ENCODE measurements around the gene DOC2A. TPM values are rescaled to one million over a fixed set of nuclear protein-coding genes. Genes with fewer than 3 reads are reported as not detected.

The DOC2A gene
- total and polyA plus RNA-seq, 9 of the 15 experiments (the other 6 are each of a cell fraction or from before 2014, with no cell fraction given) = 0.03 to 0.38 (median 0.28) TPM; not detected in 1

GRCh38 chr16:29988346-29989075 lies 22.3 kb downstream of the DOC2A start:
- Histone ChIP-seq H2AFZ (ENCODE audit: low read depth, low read length) (no peak overlapping the region), H4K20me1 (replicated peaks; ENCODE audit: control insufficient read depth, insufficient read depth, low read length) (no peaks in the 10 kb centered on the region), H3K4me2 (ENCODE audit: insufficient read depth, low read length) (no peak overlapping the region), H3K27me3 (ENCODE audit: control insufficient read depth in 2 of 2, insufficient read depth in 2 of 2, low read length in 2 of 2) (no peaks in the 10 kb centered on the region), H3K4me3 (no peak overlapping the region), H3K4me1 (replicated peaks in 1 of 2; ENCODE audit: control insufficient read depth in 2 of 2, insufficient read depth in 2 of 2, low read length in 2 of 2) (peaks cover 3 to 26% of the 10 kb centered on the region in 2 experiments; a peak in 3 of 5 replicates), H3K27ac (ENCODE audit: extremely low read depth, low read depth, low read length) (no peak overlapping the region), H3K79me2 (ENCODE audit: control insufficient read depth, insufficient read depth, low read length) (no peaks in the 10 kb centered on the region), H3K9me3 (replicated peaks; ENCODE audit: control insufficient read depth, insufficient read depth, low read depth, low read length) (no peaks in the 10 kb centered on the region), H3K9ac (ENCODE audit: insufficient read depth in 1 of 2, low read depth in 2 of 2, low read length in 2 of 2) (no peak overlapping the region), H3K36me3 (ENCODE audit: control insufficient read depth, insufficient read depth, low read length) (peaks cover 99% of the 10 kb centered on the region; the same call in 2 of the 3 replicates), H3K9me1 (ENCODE audit: control insufficient read depth, insufficient read depth, low read length) (no peaks in the 10 kb centered on the region)
- TF ChIP-seq POLR2G (IDR thresholded peaks at IDR 0.05; ENCODE audit: low read depth, low read length) (peak; percentile 22; the same call in 1 of the 2 replicates), ILF3 (IDR thresholded peaks at IDR 0.05; ENCODE audit: borderline replicate concordance) (no peak)
- in situ Hi-C loops (cut with MboI) = no loop called here
- ATAC-seq = no peak
- no peak for DNase-seq (ENCODE audit: extremely low read depth in 1 of 4, low spot score in 3 of 4)
- no TSS peak for BruUV-seq (replicated peaks)
- intact Hi-C loops (cut with micrococcal nuclease) = no loop called here
- CTCF ChIA-PET (ENCODE audit: low intra/inter-chr PET ratio) = no interaction called here
- WGBS (ENCODE audit: insufficient coverage, low coverage, missing lambda C conversion rate) = 74% methylated on average over 15 of the region's 17 CpGs
- no peak for FAIRE-seq
- POLR2A ChIA-PET = interaction anchor here (0.6 to 2.1 kb wide), 3 partner anchors 9 to 45 kb away, joined by 3 to 14 read pairs (median 5); partner anchors contain the start of gene TAOK2

- H3K36me3 ChIP-seq (ENCODE audit: control insufficient read depth, insufficient read depth, low read length) = peaks cover 99% of the 10 kb centered on the region; the same call in 2 of the 3 replicates
- H3K4me1 ChIP-seq (replicated peaks in 1 of 2; ENCODE audit: control insufficient read depth in 2 of 2, insufficient read depth in 2 of 2, low read length in 2 of 2) = peaks cover 3 to 23% of the 10 kb centered on the region in 2 experiments; a peak in 3 of 5 replicates
- no peaks in the 10 kb centered on the region for H3K79me2 ChIP-seq (ENCODE audit: control insufficient read depth, insufficient read depth, low read length)
- H3K4me3 ChIP-seq = no peak overlapping the region
- ChIA-PET POLR2A (interaction anchor here (0.5 to 2.1 kb wide), 2 partner anchors 13 to 28 kb away, joined by 4 to 14 read pairs; partner anchors contain the start of gene TAOK2), CTCF (ENCODE audit: low intra/inter-chr PET ratio) (no interaction called here)
- H4K20me1 ChIP-seq (replicated peaks; ENCODE audit: control insufficient read depth, insufficient read depth, low read length) = no peaks in the 10 kb centered on the region
- in situ Hi-C loops (cut with MboI) (no loop called here), intact Hi-C loops (cut with micrococcal nuclease) (no loop called here)
- H3K9ac ChIP-seq (ENCODE audit: insufficient read depth in 1 of 2, low read depth in 2 of 2, low read length in 2 of 2) = peak overlapping the region in 1 of 2 experiments; percentile 31; a peak in 1 of 4 replicates
- no peak overlapping the region for H3K4me2 ChIP-seq (ENCODE audit: insufficient read depth, low read length)
- no peaks in the 10 kb centered on the region for H3K9me1 ChIP-seq (ENCODE audit: control insufficient read depth, insufficient read depth, low read length)
- no peak overlapping the region for H3K27ac ChIP-seq (ENCODE audit: extremely low read depth, low read depth, low read length)
- DNase-seq (ENCODE audit: extremely low read depth in 1 of 4, low spot score in 3 of 4) (no peak), FAIRE-seq (no peak), ATAC-seq (no peak)
- H2AFZ ChIP-seq (ENCODE audit: low read depth, low read length) = no peak overlapping the region
- H3K27me3 ChIP-seq (ENCODE audit: control insufficient read depth in 2 of 2, insufficient read depth in 2 of 2, low read length in 2 of 2) = no peaks in the 10 kb centered on the region
- no TSS peak for BruUV-seq (replicated peaks)
- no peaks in the 10 kb centered on the region for H3K9me3 ChIP-seq (replicated peaks; ENCODE audit: control insufficient read depth, insufficient read depth, low read depth, low read length)
- WGBS (ENCODE audit: insufficient coverage, low coverage, missing lambda C conversion rate) = 91% methylated on average over 22 of the region's 35 CpGs
- TF ChIP-seq RBM39 (optimal IDR thresholded peaks at IDR 0.05; ENCODE audit: low read depth, low read length) (no peak), MEF2A (IDR thresholded peaks at IDR 0.05; ENCODE audit: control insufficient read depth, low read depth, low read length) (no peak), POLR2G (IDR thresholded peaks at IDR 0.05; ENCODE audit: low read depth, low read length) (peak; percentile 46; the same call in 1 of the 2 replicates), RBFOX2 (IDR thresholded peaks at IDR 0.05; ENCODE audit: low read depth, low read length) (peak; percentile 43; the same call in 1 of the 2 replicates), ZBTB2 (IDR thresholded peaks at IDR 0.05) (no peak)
Measured at GRCh38 chr16:29987371-29988085, 23.3 kb downstream of the DOC2A start.
